Measurements from ENCODE around the gene CDKAL1. TPM values are rescaled to one million over a fixed set of nuclear protein-coding genes. Genes with fewer than 3 reads are reported as not detected.

Gene CDKAL1
- total and polyA plus RNA-seq, 9 of the 15 experiments (the other 6 are each of a cell fraction or from before 2014, with no cell fraction given) = 11.2 to 36.3 (median 20.1) TPM

DNA sequence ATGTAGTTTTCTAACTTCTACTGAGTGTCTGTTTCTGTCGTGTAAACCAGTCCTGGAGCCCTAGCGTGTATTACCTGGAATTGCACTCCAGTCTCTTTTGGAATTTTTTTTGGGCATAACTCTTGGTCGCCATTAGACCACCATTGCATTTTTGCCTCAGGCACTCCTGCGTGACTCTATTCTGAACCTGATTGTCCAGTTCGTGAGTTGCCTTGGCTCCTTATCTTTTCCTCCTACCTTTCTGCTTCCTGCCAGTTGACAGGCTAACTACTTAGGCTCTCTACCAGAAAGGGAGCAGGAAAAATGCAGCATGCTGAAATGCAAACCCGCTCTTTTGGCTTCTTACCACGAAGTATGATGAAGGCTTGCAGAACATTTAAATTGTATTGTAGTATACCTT is 568.4 kb downstream of the CDKAL1 start:
- BruUV-seq (replicated peaks) = no TSS peak
- no peak for TF ChIP-seq CBFA2T2 (conservative IDR thresholded peaks at IDR 0.05)
- TF ChIP-seq, protein P1, sequence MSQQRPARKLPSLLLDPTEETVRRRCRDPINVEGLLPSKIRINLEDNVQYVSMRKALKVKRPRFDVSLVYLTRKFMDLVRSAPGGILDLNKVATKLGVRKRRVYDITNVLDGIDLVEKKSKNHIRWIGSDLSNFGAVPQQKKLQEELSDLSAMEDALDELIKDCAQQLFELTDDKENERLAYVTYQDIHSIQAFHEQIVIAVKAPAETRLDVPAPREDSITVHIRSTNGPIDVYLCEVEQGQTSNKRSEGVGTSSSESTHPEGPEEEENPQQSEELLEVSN (IDR thresholded peaks at IDR 0.05; ENCODE audit: borderline replicate concordance in 1 of 2, extremely low read depth in 1 of 2, insufficient read depth in 1 of 2, insufficient read length in 1 of 2, low read depth in 1 of 2, low read length in 1 of 2, poor library complexity in 1 of 2, severe bottlenecking in 1 of 2) = peak in 1 of 2 experiments; percentile 36
- intact Hi-C loops (cut with micrococcal nuclease) (no loop called here), in situ Hi-C loops (cut with MboI) (no loop called here)
- H3K9ac ChIP-seq (ENCODE audit: insufficient read depth in 1 of 2, low read depth in 2 of 2, low read length in 2 of 2) = no peak overlapping the region
- WGBS (ENCODE audit: insufficient coverage, low coverage, missing lambda C conversion rate) = 38% methylated on average over 7 of the region's 7 CpGs
- ATAC-seq (peak; percentile 33), FAIRE-seq (peak; percentile 23), DNase-seq (ENCODE audit: extremely low read depth in 1 of 4, low spot score in 3 of 4) (peak in 1 of 4 experiments; percentile 21)
- peak overlapping the region; percentile 2; the same call in 1 of the 2 replicates for H2AFZ ChIP-seq (ENCODE audit: low read depth, low read length)
- no peak overlapping the region for H3K4me3 ChIP-seq
- H4K20me1 ChIP-seq (replicated peaks; ENCODE audit: control insufficient read depth, insufficient read depth, low read length) = 0 out of 2 replicates have a peak, but pooled peaks cover 5% of the 10 kb centered on the region
- H3K36me3 ChIP-seq (ENCODE audit: control insufficient read depth, insufficient read depth, low read length) = no peaks in the 10 kb centered on the region
- no peaks in the 10 kb centered on the region for H3K27me3 ChIP-seq (ENCODE audit: control insufficient read depth in 2 of 2, insufficient read depth in 2 of 2, low read length in 2 of 2)
- no peaks in the 10 kb centered on the region for H3K9me3 ChIP-seq (replicated peaks; ENCODE audit: control insufficient read depth, insufficient read depth, low read depth, low read length)
- H3K27ac ChIP-seq (ENCODE audit: extremely low read depth, low read depth, low read length) = no peak overlapping the region
- CTCF ChIA-PET (ENCODE audit: low intra/inter-chr PET ratio) = no interaction called here
- no peak overlapping the region for H3K4me2 ChIP-seq (ENCODE audit: insufficient read depth, low read length)
- POLR2A ChIA-PET = interaction anchor here (1.1 kb wide), 1 partner anchor 15 kb away, joined by 3 read pairs; no protein-coding TSS in a partner anchor
- peaks cover 6 to 17% of the 10 kb centered on the region in 2 experiments; a peak in 4 of 5 replicates for H3K4me1 ChIP-seq (replicated peaks in 1 of 2; ENCODE audit: control insufficient read depth in 2 of 2, insufficient read depth in 2 of 2, low read length in 2 of 2)
- no peaks in the 10 kb centered on the region for H3K9me1 ChIP-seq (ENCODE audit: control insufficient read depth, insufficient read depth, low read length)
- no peaks in the 10 kb centered on the region for H3K79me2 ChIP-seq (ENCODE audit: control insufficient read depth, insufficient read depth, low read length)

DNA sequence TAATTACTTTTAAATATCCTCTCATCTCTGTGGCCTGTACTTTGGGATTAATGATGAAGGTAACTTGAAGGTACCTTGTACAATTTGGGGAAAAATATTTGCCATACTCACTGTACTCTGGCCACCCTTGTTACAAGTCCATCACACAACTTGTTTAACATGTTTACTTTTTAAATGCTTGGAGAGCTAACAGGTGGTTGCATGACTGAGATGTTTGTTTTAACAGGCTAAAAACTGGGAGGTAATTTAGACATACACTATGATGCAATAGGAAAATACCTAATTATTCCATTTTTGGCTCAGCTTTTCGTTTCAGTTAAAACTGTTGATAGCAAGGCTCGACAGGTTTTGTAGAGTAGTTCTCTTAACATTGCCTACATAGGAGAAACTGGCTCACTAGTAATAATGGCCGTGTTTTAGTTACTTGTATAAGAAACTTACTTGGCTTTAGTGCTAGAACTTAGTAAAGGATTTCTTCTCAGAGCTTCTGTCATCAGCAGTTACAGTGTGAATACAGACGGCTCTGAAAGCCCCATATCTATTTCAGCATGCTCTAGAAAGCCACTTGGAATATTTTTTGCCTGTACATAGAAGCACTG is 569.5 kb downstream of the CDKAL1 start:
- Histone ChIP-seq H3K9me1 (ENCODE audit: control insufficient read depth, insufficient read depth, low read length) (no peaks in the 10 kb centered on the region), H3K36me3 (ENCODE audit: control insufficient read depth, insufficient read depth, low read length) (no peaks in the 10 kb centered on the region), H3K4me3 (no peak overlapping the region), H3K27me3 (ENCODE audit: control insufficient read depth in 2 of 2, insufficient read depth in 2 of 2, low read length in 2 of 2) (no peaks in the 10 kb centered on the region), H3K4me1 (replicated peaks in 1 of 2; ENCODE audit: control insufficient read depth in 2 of 2, insufficient read depth in 2 of 2, low read length in 2 of 2) (peaks cover 6 to 17% of the 10 kb centered on the region in 2 experiments; a peak in 4 of 5 replicates), H4K20me1 (replicated peaks; ENCODE audit: control insufficient read depth, insufficient read depth, low read length) (0 out of 2 replicates have a peak, but pooled peaks cover 5% of the 10 kb centered on the region), H3K4me2 (ENCODE audit: insufficient read depth, low read length) (no peak overlapping the region), H3K27ac (ENCODE audit: extremely low read depth, low read depth, low read length) (no peak overlapping the region), H2AFZ (ENCODE audit: low read depth, low read length) (no peak overlapping the region), H3K9ac (ENCODE audit: insufficient read depth in 1 of 2, low read depth in 2 of 2, low read length in 2 of 2) (no peak overlapping the region), H3K79me2 (ENCODE audit: control insufficient read depth, insufficient read depth, low read length) (no peaks in the 10 kb centered on the region), H3K9me3 (replicated peaks; ENCODE audit: control insufficient read depth, insufficient read depth, low read depth, low read length) (no peaks in the 10 kb centered on the region)
- WGBS (ENCODE audit: insufficient coverage, low coverage, missing lambda C conversion rate) = 62% methylated on average over 4 of the region's 4 CpGs
- FAIRE-seq = no peak
- intact Hi-C loops (cut with micrococcal nuclease) = no loop called here
- no peak for ATAC-seq
- BruUV-seq (replicated peaks) = no TSS peak
- no peak for DNase-seq (ENCODE audit: extremely low read depth in 1 of 4, low spot score in 3 of 4)
- POLR2A ChIA-PET = interaction anchor here (1.1 kb wide), 1 partner anchor 14 kb away, joined by 3 read pairs; no protein-coding TSS in a partner anchor
- CTCF ChIA-PET (ENCODE audit: low intra/inter-chr PET ratio) = no interaction called here
- in situ Hi-C loops (cut with MboI) = no loop called here
- TF ChIP-seq, protein P2, sequence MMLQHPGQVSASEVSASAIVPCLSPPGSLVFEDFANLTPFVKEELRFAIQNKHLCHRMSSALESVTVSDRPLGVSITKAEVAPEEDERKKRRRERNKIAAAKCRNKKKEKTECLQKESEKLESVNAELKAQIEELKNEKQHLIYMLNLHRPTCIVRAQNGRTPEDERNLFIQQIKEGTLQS (IDR thresholded peaks at IDR 0.05) = peak; percentile 40; the same call in 1 of the 2 replicates
- TF ChIP-seq, protein P2 (CRISPR knock-in tag; conservative IDR thresholded peaks at IDR 0.05) = no peak
- no peak for TF ChIP-seq KDM2B (CRISPR knock-in tag; IDR thresholded peaks at IDR 0.05)
- TF ChIP-seq KDM5B (IDR thresholded peaks at IDR 0.05; ENCODE audit: insufficient replicate concordance, low read depth, low read length) = no peak
- no peak for TF ChIP-seq SPI1 (IDR thresholded peaks at IDR 0.05; ENCODE audit: borderline replicate concordance, low read depth, low read length)
- TF ChIP-seq MLLT1 (IDR thresholded peaks at IDR 0.05) = no peak
- no peak for TF ChIP-seq FIP1L1 (IDR thresholded peaks at IDR 0.05; ENCODE audit: low read depth, low read length, poor library complexity, severe bottlenecking)
- no peak for TF ChIP-seq MIER1 (IDR thresholded peaks at IDR 0.05; ENCODE audit: low read depth)
- TF ChIP-seq CEBPB (tag; IDR thresholded peaks at IDR 0.05) = 0 out of 2 replicates have a peak, but pooled peaks have one; percentile 37

Measured in K562 (cell line).